GM12865 (cell line): ENCODE results near the gene MAPK4.
"Not testable (repeated sequence)": the region's sequence is repeated elsewhere in the genome, so short reads cannot be mapped to it uniquely, and the experiment has no call there.

Source experiments
- DNase-seq: peaks from one replicate; pipeline ENCODE4 v3.0.0; 2010; ENCODE audit warnings: low read depth
- H3K4me3 ChIP-seq: 2 replicates; pipeline ENCODE4 v1.5.1; 2011; ENCODE audit warnings: mild to moderate bottlenecking, low read depth, low read length, control low read depth
- TF ChIP-seq, protein P1 (sequence below): IDR thresholded peaks from 2 replicates; pipeline ENCODE4 v1.5.1; 2011; ENCODE audit warnings: low read length, control low read depth, low read depth, inconsistent platforms; ENCODE audit not compliant: insufficient read depth; ENCODE audit errors: missing control alignments

Gene MAPK4

DNA sequence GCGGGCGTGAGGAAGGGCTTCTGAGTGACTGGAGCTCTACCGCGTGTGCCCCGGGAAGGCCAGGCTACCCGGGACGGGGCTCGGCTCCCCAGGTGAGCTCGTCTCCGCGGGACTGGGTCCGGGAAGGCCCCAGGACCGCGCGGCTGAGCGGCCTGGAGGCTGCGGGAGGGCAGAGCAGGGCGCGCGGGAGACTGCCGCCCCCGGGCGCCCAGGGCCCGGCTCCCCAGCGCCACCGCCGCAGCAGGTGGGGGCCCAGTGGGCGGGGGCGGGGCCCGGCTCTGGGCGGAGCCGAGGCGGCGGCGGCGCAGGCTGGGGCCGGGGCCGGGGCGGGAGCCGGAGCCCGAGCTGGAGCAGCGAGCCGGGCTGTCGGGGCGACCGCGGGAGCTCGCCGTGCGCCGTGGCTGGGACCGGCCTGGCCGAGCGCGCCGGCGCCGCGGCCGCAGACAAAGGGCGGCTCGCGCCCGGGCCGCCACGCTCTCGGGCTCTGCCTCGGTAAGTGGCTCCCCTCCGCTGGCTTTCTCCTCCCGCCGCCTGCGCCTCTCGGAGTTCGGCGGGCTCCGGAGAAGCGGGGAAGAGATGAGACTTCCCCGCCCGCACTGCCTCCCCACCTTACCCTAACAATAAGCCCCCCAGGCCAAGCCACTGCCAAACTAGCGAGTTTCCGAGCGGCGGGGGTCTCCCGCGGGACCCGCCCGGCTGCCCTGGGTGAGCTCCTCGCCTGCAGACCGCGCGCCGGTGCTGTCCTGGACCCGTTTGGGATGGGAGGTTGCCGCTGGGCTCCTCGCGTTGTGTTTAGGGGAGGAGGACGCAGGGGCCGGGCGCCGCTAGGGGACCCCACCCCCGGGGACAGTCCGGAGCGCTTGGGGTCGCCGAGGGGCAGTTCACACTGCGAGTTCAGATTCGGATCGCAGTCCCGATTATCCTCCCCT lies at the start of gene MAPK4:
Gene MAPK4 (plus strand): TSS at position 336 of the 929 bp plus-strand sequence. CDS start 103,872 bp downstream, outside the sequence.
- H3K4me3 ChIP-seq, result no peak within 1 kb of the TSS; the same call in 1 of the 2 replicates
- TF ChIP-seq, protein P1, sequence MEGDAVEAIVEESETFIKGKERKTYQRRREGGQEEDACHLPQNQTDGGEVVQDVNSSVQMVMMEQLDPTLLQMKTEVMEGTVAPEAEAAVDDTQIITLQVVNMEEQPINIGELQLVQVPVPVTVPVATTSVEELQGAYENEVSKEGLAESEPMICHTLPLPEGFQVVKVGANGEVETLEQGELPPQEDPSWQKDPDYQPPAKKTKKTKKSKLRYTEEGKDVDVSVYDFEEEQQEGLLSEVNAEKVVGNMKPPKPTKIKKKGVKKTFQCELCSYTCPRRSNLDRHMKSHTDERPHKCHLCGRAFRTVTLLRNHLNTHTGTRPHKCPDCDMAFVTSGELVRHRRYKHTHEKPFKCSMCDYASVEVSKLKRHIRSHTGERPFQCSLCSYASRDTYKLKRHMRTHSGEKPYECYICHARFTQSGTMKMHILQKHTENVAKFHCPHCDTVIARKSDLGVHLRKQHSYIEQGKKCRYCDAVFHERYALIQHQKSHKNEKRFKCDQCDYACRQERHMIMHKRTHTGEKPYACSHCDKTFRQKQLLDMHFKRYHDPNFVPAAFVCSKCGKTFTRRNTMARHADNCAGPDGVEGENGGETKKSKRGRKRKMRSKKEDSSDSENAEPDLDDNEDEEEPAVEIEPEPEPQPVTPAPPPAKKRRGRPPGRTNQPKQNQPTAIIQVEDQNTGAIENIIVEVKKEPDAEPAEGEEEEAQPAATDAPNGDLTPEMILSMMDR, result no peak
- peak; percentile 7 for DNase-seq

DNA sequence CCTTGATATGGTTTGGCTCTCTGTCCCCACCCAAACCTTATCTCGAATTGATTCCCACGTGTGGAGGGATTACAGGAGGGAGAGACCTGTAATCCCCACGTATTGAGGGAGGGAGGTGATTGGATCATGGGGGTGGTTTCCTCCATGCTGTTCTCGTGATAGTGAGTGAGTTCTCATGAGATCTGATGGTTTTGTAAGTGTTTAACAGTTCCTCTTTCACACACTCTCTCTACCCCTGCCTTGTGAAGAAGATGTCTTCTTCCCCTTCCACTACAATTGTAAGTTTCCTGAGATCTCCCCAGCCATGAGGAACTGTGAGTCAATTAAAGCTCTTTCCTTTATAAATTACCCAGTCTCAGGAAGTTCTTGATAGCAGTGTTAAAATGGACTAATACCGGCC lies 42.6 kb upstream of the MAPK4 start:
- H3K4me3 ChIP-seq, DNase-seq: not testable (repeated sequence)

DNA sequence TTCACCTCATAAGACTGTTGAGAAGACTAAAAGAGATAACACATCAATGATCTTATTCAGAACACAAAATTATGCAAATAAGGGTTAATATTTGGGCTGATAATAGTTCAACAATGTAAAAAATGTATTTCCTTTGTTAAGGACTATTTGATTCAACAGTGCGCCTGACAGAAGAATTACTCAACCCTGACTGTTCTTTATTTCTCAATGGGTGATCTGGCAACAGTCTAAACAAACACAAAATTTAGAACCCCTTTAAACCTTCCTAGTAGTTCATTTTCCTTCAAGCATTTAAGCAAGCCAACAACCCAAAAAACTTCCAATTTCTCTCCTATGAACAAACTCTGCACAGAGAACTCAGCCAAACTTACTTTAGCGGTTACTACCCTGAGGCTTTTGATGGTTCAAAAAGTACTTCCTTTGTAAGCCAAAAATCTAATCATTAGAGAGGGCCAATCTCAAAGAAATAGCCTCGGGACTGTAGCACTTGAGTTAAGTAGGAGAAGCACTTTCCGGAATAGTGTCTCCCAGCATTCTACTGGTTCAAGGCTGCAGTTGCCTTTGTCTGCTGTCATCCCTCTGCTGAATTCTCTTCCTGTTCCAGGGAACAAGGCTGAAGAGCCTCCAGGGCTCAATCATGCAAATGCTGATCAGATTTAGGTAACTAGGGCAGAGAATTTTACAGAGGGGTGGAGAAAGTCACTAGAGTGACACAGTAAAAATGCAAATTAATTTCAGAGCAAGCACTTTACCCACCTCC lies 40.9 kb upstream of the MAPK4 start:
- TF ChIP-seq, protein P1, result no peak
- H3K4me3 ChIP-seq, result no peak overlapping the region
- no peak for DNase-seq

DNA sequence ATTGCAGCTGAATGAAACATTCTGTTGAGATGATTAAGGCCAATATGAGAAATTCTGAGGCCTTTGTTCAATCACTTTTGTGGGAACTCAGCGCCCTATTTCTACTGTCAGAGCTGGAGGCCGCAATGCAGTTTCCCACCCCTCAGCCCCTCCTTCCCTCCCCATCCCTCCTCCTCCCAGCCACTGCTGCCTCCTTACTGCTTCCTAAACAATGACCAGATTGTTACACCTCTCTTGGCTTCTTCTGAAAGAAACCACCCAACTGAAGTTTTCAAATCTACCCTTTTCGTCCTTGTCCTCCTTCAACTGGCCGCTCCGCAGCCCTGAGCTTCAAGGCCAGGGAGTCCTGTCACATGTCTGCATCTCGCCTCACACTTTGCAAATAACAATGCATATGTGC lies 36.7 kb upstream of the MAPK4 start:
- TF ChIP-seq, protein P1, result no peak
- DNase-seq, result no peak
- H3K4me3 ChIP-seq, result no peak overlapping the region

DNA sequence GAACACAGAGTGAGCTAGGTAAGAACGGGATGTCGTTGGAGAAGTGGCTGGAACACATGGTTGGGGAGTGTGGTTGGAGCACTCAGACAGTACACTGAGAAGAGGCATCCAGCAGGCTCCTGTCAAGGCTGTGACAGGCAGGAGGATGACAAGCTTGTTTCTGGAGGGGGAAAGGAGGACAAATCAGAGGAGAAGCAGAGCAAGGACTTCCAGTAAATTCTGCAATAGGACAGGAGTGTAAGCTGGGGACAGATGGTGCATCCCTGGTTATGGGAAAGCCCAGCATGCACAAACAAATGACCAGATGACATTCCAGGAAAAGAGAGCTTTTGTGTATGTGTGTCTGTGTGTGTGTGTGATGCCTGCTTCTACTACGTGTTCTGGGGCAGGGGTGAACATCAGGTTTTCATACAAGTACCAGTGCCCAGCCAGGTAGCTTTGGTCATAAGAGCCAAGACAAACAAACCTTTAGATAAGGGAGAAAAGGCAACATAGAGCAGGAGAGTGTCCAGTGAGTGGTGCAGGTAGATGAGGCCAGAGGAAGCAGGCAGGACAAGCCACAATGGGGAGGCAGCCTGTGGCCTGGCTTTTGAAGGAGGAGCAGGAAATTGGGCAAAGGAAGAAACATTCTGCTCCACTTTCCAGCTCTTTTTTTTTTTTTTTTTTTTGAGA lies 32.1 kb upstream of the MAPK4 start:
- TF ChIP-seq, protein P1, result no peak
- no peak for DNase-seq
- H3K4me3 ChIP-seq, result no peak overlapping the region

DNA sequence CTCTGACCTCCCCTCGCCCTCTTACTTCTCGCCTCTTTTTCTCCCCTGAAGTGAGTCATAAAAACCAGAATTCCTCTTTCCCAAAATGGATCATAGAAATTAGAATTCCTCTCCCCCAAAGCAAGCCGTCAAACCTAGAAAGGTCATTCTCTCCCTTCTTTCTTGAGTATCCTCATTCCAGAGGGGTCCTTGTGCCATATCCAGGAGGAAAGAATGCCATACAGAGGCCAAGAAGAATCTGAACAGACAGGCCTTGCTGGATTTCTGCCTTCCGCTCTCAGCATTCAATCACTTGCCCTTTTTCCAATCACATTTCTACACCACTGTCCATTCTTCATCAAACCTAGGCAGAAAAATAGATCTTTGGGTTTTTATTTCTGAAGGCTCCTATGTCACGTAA lies 31.1 kb upstream of the MAPK4 start:
- DNase-seq, result no peak
- TF ChIP-seq, protein P1, result no peak
- H3K4me3 ChIP-seq, result no peak overlapping the region

DNA sequence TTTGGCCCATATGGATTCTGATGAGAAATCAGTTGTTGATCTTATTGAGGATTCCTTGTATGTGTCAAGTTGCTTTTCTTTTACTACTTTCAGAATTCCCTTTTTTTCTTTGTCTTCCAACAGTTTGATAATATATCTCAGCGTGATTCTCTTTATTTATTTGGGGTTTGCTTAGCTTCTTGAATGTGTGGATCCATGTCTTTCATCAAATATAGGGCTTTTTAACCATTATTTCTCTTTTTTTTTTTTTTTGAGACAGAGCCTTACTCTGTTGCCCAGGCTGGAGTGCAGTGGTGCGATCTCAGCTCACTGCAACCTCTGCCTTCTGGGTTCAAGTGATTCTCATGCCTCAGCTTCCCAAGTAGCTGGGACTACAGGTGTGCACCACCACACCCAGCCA lies 26.1 kb upstream of the MAPK4 start:
- not testable (repeated sequence) for H3K4me3 ChIP-seq, DNase-seq

DNA sequence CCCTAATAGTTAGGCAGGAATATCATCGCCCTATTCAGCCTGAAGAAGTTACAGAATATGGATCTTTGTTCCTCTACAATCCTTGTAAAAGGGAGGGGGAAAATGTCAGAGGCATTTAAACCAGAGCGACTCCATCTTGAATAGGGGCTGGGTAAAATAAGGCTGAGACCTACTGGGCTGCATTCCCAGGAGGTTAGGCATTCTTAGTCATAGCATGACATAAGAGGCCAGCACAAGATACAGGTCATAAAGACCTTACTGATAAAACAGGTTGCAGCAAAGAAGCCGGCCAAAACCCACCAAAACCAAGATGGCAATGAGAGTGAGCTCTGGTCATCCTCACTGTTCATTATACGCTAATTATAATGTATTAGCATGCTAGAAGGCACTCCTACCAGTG lies 15.4 kb upstream of the MAPK4 start:
- H3K4me3 ChIP-seq, DNase-seq: not testable (repeated sequence)
